Suprapubic skin (tissue), 4 donors: ENCODE data around the gene DNM3. TPM values are rescaled to one million over a fixed set of nuclear protein-coding genes. Genes with fewer than 3 reads are reported as not detected.
"Not testable (repeated sequence)": the region's sequence is repeated elsewhere in the genome, so short reads cannot be mapped to it uniquely, and the experiment has no call there.

Experiments used
- DNase-seq, 2 donors: peaks; one replicate each; pipeline ENCODE4 v3.0.0-alpha.2; 2019; ENCODE audit warnings: low spot score in 2 of 2
- H3K27ac ChIP-seq: fragments of 200-600 bp; sonication (generic); one replicate; pipeline ENCODE4 v1.5.1; 2019
- H3K27me3 ChIP-seq: fragments of 200-600 bp; sonication (generic); one replicate; pipeline ENCODE4 v1.5.1; 2019
- H3K36me3 ChIP-seq: fragments of 200-600 bp; sonication (generic); one replicate; pipeline ENCODE4 v1.5.1; 2019
- H3K4me1 ChIP-seq: fragments of 200-600 bp; sonication (generic); one replicate; pipeline ENCODE4 v1.5.1; 2019
- H3K4me3 ChIP-seq: fragments of 200-600 bp; sonication (generic); one replicate; pipeline ENCODE4 v1.5.1; 2019; ENCODE audit warnings: mild to moderate bottlenecking
- H3K9me3 ChIP-seq: fragments of 200-600 bp; sonication (generic); one replicate; pipeline ENCODE4 v1.5.1; 2019
- EP300 ChIP-seq: sonication (generic); formaldehyde crosslinking; IDR thresholded peaks from one replicate; pipeline ENCODE4 v1.6.1; 2017; ENCODE audit warnings: antibody characterized with exemption
- POLR2A ChIP-seq, 2 donors: fragments of 450-650 bp; IDR thresholded peaks; one replicate each; pipeline ENCODE4 v1.6.1; 2017; ENCODE audit warnings: antibody characterized with exemption in 2 of 2, mild to moderate bottlenecking in 2 of 2, moderate library complexity in 2 of 2
- POLR2AphosphoS5 ChIP-seq, 3 donors: sonication (generic); formaldehyde crosslinking; IDR thresholded peaks; one replicate each; pipeline ENCODE4 v1.6.1; 2017; ENCODE audit warnings: antibody characterized with exemption in 3 of 3
- WGBS: methylation state at CpG from one replicate; pipeline ENCODE4 v1.1.5; 2018; 5-methylcytosine and 5-hydroxymethylcytosine counted together
- total RNA-seq, 4 donors: library from RNA; depleted of rRNA; stranded (reverse); fragments of >200 nt; gene quantifications; one replicate each; pipeline ENCODE4 v1.1.0, GENCODE V29; 2016
- TF ChIP-seq, protein P1 (sequence below), 2 donors: fragments of 200-600 bp in 1 of 2; fragments of 450-650 bp in 1 of 2; sonication (generic) in 1 of 2; IDR thresholded peaks; one replicate each; pipeline ENCODE4 v1.5.1; 2016 to 2019; ENCODE audit warnings: antibody characterized with exemption in 2 of 2, mild to moderate bottlenecking in 1 of 2, moderate library complexity in 1 of 2

DNM3 gene
- total RNA-seq, 4 donors from 2014 or later: 1.6 to 11.7 (median 3.7) TPM

DNA sequence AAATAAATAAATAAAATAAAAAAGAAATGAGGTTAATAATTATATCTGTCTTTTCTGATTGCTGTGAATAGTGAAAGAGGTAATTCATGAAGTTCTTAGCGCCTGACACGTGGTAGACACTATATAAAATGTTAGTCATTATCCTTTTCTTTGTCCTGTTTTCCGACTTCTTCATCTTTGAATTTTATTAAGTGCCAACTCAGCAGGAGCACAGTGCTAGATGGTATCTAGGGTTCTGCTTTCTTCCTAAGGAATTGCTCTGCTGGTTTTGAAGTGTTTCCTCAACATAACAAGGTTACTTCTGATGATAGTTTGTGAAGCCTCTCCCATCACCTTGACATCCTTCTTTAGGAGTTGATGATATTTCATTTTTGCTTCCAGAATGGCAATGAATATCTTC lies 227.0 kb downstream of the DNM3 start:
- no peak for DNase-seq
- Histone ChIP-seq H3K4me3 (no peak overlapping the region), H3K27ac (no peak overlapping the region), H3K9me3 (no peaks in the 10 kb centered on the region), H3K36me3 (no peaks in the 10 kb centered on the region), H3K4me1 (peaks cover 3% of the 10 kb centered on the region), H3K27me3 (no peaks in the 10 kb centered on the region)
- WGBS: 89% methylated on average over 3 of the region's 3 CpGs
- no peak for TF ChIP-seq EP300
- TF ChIP-seq, protein P1, sequence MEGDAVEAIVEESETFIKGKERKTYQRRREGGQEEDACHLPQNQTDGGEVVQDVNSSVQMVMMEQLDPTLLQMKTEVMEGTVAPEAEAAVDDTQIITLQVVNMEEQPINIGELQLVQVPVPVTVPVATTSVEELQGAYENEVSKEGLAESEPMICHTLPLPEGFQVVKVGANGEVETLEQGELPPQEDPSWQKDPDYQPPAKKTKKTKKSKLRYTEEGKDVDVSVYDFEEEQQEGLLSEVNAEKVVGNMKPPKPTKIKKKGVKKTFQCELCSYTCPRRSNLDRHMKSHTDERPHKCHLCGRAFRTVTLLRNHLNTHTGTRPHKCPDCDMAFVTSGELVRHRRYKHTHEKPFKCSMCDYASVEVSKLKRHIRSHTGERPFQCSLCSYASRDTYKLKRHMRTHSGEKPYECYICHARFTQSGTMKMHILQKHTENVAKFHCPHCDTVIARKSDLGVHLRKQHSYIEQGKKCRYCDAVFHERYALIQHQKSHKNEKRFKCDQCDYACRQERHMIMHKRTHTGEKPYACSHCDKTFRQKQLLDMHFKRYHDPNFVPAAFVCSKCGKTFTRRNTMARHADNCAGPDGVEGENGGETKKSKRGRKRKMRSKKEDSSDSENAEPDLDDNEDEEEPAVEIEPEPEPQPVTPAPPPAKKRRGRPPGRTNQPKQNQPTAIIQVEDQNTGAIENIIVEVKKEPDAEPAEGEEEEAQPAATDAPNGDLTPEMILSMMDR (IDR thresholded peaks at IDR 0.05): no peak
- TF ChIP-seq POLR2A (IDR thresholded peaks at IDR 0.05): no peak
- no peak for TF ChIP-seq POLR2AphosphoS5 (IDR thresholded peaks at IDR 0.05)

DNA sequence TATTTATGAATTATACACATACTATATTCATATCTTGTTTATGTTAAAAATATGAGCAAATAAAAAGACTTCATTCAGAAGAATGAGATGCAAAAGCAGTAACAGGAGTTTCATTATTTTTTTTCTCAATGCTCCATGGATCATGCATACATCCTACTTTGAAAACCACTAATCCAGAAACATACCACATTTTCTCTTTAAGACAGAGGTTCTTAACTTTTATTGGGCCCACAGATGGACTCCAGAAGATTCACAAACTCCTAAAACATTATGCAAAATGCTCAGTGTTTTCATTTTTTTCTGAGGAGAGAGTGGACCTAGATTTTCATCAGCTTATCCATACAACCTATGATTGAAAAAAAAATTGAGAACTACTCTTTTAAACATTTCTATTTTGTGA lies 227.8 kb downstream of the DNM3 start:
- Histone ChIP-seq H3K9me3 (no peaks in the 10 kb centered on the region), H3K36me3 (no peaks in the 10 kb centered on the region), H3K27ac (peak overlapping the region; percentile 75), H3K4me3 (no peak overlapping the region), H3K4me1 (peaks cover 3% of the 10 kb centered on the region), H3K27me3 (no peaks in the 10 kb centered on the region)
- TF ChIP-seq, protein P1 (IDR thresholded peaks at IDR 0.05): no peak
- no peak for TF ChIP-seq EP300
- TF ChIP-seq POLR2AphosphoS5 (IDR thresholded peaks at IDR 0.05): no peak
- DNase-seq: no peak

DNA sequence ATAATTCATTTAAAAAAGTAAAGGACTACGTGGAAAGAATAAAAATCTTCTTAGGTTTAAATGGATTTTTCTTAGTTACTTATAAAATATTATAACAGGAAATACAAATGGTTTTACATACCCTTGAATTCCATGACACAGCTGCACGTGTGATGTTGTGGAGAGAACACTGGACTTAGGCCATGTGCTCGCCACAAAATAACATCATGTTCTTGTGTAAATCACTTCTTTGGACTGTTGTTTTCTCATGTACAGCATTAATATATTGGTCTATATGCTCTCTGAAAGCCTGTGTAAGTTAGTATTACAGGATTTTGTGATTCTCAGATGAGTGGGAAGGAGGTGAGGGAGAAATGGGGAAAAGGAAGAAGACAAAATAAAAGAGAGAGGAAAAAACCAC lies 228.2 kb downstream of the DNM3 start:
- 50% methylated on average over 3 of the region's 3 CpGs for WGBS
- Histone ChIP-seq H3K4me1 (peaks cover 3% of the 10 kb centered on the region), H3K27ac (peak overlapping the region; percentile 75), H3K9me3 (no peaks in the 10 kb centered on the region), H3K36me3 (no peaks in the 10 kb centered on the region), H3K27me3 (no peaks in the 10 kb centered on the region), H3K4me3 (no peak overlapping the region)
- no peak for TF ChIP-seq POLR2AphosphoS5 (IDR thresholded peaks at IDR 0.05)
- DNase-seq: no peak

DNA sequence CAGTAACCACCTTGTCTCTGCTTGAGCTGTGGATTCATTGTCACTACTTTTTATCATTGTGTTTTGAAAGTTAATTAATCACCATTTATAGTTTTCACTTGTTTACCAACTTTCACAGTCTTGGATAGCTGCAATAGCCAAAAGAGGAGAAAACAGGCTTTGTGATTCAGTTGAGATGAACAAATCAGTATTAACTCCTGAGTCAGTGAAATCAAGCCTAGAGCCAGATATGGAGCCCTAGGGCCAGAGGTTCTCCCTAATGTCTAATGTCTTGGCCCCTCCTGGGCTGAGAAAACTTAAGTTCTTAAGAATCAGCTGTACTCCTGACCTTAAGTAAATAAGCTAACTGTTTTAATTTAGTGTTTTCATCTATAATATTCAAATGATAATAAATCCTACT lies 228.8 kb downstream of the DNM3 start:
- no peaks in the 10 kb centered on the region for H3K9me3 ChIP-seq
- no peaks in the 10 kb centered on the region for H3K36me3 ChIP-seq
- H3K27ac ChIP-seq: peak overlapping the region; percentile 75
- DNase-seq: no peak
- TF ChIP-seq, protein P1 (IDR thresholded peaks at IDR 0.05): no peak
- no peak for TF ChIP-seq EP300
- TF ChIP-seq POLR2A (IDR thresholded peaks at IDR 0.05): no peak
- no peak for TF ChIP-seq POLR2AphosphoS5 (IDR thresholded peaks at IDR 0.05)
- no peaks in the 10 kb centered on the region for H3K27me3 ChIP-seq
- H3K4me3 ChIP-seq: no peak overlapping the region
- peaks cover 3% of the 10 kb centered on the region for H3K4me1 ChIP-seq

DNA sequence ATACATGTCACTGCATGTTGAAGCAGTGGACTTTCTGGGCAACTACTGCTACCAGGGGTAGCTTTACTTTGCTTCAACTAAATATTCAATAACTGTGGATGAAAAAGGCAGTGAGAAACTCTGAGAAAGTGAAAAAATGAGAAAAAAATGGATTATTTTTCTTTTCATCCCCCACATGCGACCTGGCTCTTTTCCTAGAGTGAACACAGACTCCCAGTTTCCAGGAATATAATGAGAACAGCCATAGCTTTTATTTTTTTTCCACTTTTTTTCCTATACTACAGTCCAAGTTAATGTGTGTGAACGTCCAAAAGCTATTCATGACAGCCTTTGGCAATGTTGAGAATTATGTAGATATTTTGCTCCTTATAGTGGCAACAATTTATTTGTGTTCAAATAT lies 230.4 kb downstream of the DNM3 start:
- WGBS: 64% methylated on average over 2 of the region's 2 CpGs

DNA sequence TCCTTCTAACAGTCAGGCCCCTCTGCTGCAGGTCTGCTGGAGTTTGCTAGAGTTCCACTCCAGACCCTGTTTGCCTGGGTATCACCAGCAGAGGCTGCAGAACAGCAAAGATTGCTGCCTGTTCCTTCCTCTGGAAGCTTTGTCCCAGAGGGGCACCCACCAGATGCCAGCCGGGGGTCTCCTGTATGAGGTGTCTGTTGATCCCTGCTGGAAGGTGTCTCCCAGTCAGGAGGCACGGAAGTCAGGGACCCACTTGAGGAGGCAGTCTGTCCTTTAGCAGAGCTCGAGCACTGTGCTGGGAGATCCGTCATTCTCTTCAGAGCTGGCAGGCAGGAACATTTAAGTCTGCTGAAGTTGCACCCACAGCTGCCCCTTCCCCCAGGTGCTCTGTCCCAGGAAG lies 238.6 kb downstream of the DNM3 start:
- H3K4me1 ChIP-seq, H3K27me3 ChIP-seq, DNase-seq, H3K4me3 ChIP-seq, H3K27ac ChIP-seq, H3K9me3 ChIP-seq, H3K36me3 ChIP-seq: not testable (repeated sequence)
- WGBS: 93% methylated on average over 3 of the region's 4 CpGs

More for the DNA sequence above, 230.4 kb downstream of the DNM3 start:
- Histone ChIP-seq H3K4me1 (peaks cover 3% of the 10 kb centered on the region), H3K36me3 (no peaks in the 10 kb centered on the region), H3K9me3 (no peaks in the 10 kb centered on the region), H3K4me3 (no peak overlapping the region), H3K27me3 (no peaks in the 10 kb centered on the region), H3K27ac (no peak overlapping the region)
- no peak for TF ChIP-seq POLR2A (IDR thresholded peaks at IDR 0.05)
- TF ChIP-seq POLR2AphosphoS5 (IDR thresholded peaks at IDR 0.05): no peak
- TF ChIP-seq, protein P1 (IDR thresholded peaks at IDR 0.05): no peak
- TF ChIP-seq EP300: no peak
- no peak for DNase-seq
